Stromal cell of bone marrow (primary cell): ENCODE results near the gene HPN.

Experiments
- DNase-seq: peaks from one replicate; pipeline ENCODE4 v3.0.0-alpha.2; 2012; ENCODE audit warnings: low read depth

HPN gene

GRCh38 chr19:35062942-35063341 lies 21.4 kb downstream of the HPN start:
- no peak for DNase-seq

GRCh38 chr19:35063940-35064818 lies 22.7 kb downstream of the HPN start:
- DNase-seq, result peak; percentile 69

GRCh38 chr19:35065574-35065973 lies 24.1 kb downstream of the HPN start:
- no peak for DNase-seq

- DNase-seq, result no peak
Measured at GRCh38 chr19:35066121-35066520, 24.6 kb downstream of the HPN start.

- DNase-seq, result peak; percentile 56
Measured at GRCh38 chr19:35066691-35067563, 25.4 kb downstream of the HPN start.

- no peak for DNase-seq
Measured at GRCh38 chr19:35068941-35069634, 27.6 kb downstream of the HPN start.

GRCh38 chr19:35069696-35070095 lies 28.2 kb downstream of the HPN start:
- DNase-seq, result no peak

- DNase-seq, result no peak
Measured at GRCh38 chr19:35070471-35070870, 28.9 kb downstream of the HPN start.

- DNase-seq, result no peak
Measured at GRCh38 chr19:35073516-35073915, 32.0 kb downstream of the HPN start.

GRCh38 chr19:35073941-35074340 lies 32.4 kb downstream of the HPN start:
- DNase-seq, result no peak

- no peak for DNase-seq
Measured at GRCh38 chr19:35074426-35075201, 33.1 kb downstream of the HPN start.

GRCh38 chr19:35075202-35076025 lies 33.9 kb downstream of the HPN start:
- no peak for DNase-seq

- no peak for DNase-seq
Measured at GRCh38 chr19:35076026-35076370, 34.5 kb downstream of the HPN start.

- DNase-seq, result no peak
Measured at GRCh38 chr19:35076657-35077056, 35.1 kb downstream of the HPN start.

- no peak for DNase-seq
Measured at GRCh38 chr19:35077411-35078223, 36.1 kb downstream of the HPN start.

- no peak for DNase-seq
Measured at GRCh38 chr19:35079826-35080225, 38.3 kb downstream of the HPN start.

GRCh38 chr19:35080613-35081170 lies 39.2 kb downstream of the HPN start:
- no peak for DNase-seq

GRCh38 chr19:35081201-35081600 lies 39.7 kb downstream of the HPN start:
- no peak for DNase-seq

- no peak for DNase-seq
Measured at GRCh38 chr19:35083691-35084508, 42.4 kb downstream of the HPN start.
